ENCODE results near the gene TMEM167A.
A peak's percentile ranks its signal among the peaks of the same experiment; 100 is the strongest.

Gene TMEM167A

GRCh38 chr5:83076742-83077661 is at the start of gene TMEM167A, which contains the start of gene XRCC4:
TSS of gene TMEM167A (minus strand) at chr5:83077394. CDS start at chr5:83077323, 71 bp downstream.
TSS of gene XRCC4 (plus strand) at chr5:83077547. CDS start at chr5:83104920, 27,373 bp downstream.
- peak; percentile 81 for DNase-seq (ENCODE audit: low read depth)

- no peak for DNase-seq (ENCODE audit: low read depth)
Measured at GRCh38 chr5:83126501-83126900, 49.3 kb upstream of the TMEM167A start.

GRCh38 chr5:83125560-83125959 is 48.4 kb upstream of the TMEM167A start:
- no peak for DNase-seq (ENCODE audit: low read depth)

GRCh38 chr5:83124593-83124992 is 47.4 kb upstream of the TMEM167A start:
- DNase-seq (ENCODE audit: low read depth), result no peak

- DNase-seq (ENCODE audit: low read depth), result no peak
Measured at GRCh38 chr5:83118976-83119375, 41.8 kb upstream of the TMEM167A start.

GRCh38 chr5:83118471-83118870 is 41.3 kb upstream of the TMEM167A start:
- DNase-seq (ENCODE audit: low read depth), result no peak

- DNase-seq (ENCODE audit: low read depth), result no peak
Measured at GRCh38 chr5:83115816-83116215, 38.6 kb upstream of the TMEM167A start.

- DNase-seq (ENCODE audit: low read depth), result no peak
Measured at GRCh38 chr5:83109380-83109779, 32.2 kb upstream of the TMEM167A start.

GRCh38 chr5:83107692-83108420 is 30.7 kb upstream of the TMEM167A start:
- DNase-seq (ENCODE audit: low read depth), result no peak

GRCh38 chr5:83104021-83104420 is 26.8 kb upstream of the TMEM167A start:
- no peak for DNase-seq (ENCODE audit: low read depth)

- DNase-seq (ENCODE audit: low read depth), result no peak
Measured at GRCh38 chr5:83102364-83102980, 25.3 kb upstream of the TMEM167A start.

GRCh38 chr5:83101514-83101913 is 24.3 kb upstream of the TMEM167A start:
- no peak for DNase-seq (ENCODE audit: low read depth)

- no peak for DNase-seq (ENCODE audit: low read depth)
Measured at GRCh38 chr5:83099445-83099844, 22.3 kb upstream of the TMEM167A start.

- DNase-seq (ENCODE audit: low read depth), result no peak
Measured at GRCh38 chr5:83099001-83099400, 21.8 kb upstream of the TMEM167A start.

- no peak for DNase-seq (ENCODE audit: low read depth)
Measured at GRCh38 chr5:83097689-83098231, 20.6 kb upstream of the TMEM167A start.

GRCh38 chr5:83096660-83097339 is 19.6 kb upstream of the TMEM167A start:
- no peak for DNase-seq (ENCODE audit: low read depth)

- DNase-seq (ENCODE audit: low read depth), result peak; percentile 57
Measured at GRCh38 chr5:83095957-83096539, 18.9 kb upstream of the TMEM167A start.

GRCh38 chr5:83095163-83095956 is 18.2 kb upstream of the TMEM167A start:
- no peak for DNase-seq (ENCODE audit: low read depth)

GRCh38 chr5:83093692-83094091 is 16.5 kb upstream of the TMEM167A start:
- DNase-seq (ENCODE audit: low read depth), result no peak

- no peak for DNase-seq (ENCODE audit: low read depth)
Measured at GRCh38 chr5:83092619-83093018, 15.4 kb upstream of the TMEM167A start.
